GM23338 (cell line): ENCODE measurements around the gene APOBEC3A.

ENCODE experiments used
- TF ChIP-seq, protein P1 (sequence below), 2 experiments: fragments of 200-600 bp in 1 of 2; sonication (generic) in 1 of 2; conservative IDR thresholded peaks; 2 replicates each; pipeline versions ENCODE4 v1.5.1 to v1.6.1; 2016 to 2017; ENCODE audit warnings: antibody characterized with exemption in 2 of 2, low read depth in 2 of 2, mild to moderate bottlenecking in 2 of 2, moderate library complexity in 1 of 2
- TF ChIP-seq, protein P2 (sequence below): fragments of 250-450 bp; sonication (Bioruptor Pico); IDR thresholded peaks from 2 replicates; pipeline ENCODE4 v1.5.0; 2020; ENCODE audit warnings: mild to moderate bottlenecking, moderate library complexity

DNA sequence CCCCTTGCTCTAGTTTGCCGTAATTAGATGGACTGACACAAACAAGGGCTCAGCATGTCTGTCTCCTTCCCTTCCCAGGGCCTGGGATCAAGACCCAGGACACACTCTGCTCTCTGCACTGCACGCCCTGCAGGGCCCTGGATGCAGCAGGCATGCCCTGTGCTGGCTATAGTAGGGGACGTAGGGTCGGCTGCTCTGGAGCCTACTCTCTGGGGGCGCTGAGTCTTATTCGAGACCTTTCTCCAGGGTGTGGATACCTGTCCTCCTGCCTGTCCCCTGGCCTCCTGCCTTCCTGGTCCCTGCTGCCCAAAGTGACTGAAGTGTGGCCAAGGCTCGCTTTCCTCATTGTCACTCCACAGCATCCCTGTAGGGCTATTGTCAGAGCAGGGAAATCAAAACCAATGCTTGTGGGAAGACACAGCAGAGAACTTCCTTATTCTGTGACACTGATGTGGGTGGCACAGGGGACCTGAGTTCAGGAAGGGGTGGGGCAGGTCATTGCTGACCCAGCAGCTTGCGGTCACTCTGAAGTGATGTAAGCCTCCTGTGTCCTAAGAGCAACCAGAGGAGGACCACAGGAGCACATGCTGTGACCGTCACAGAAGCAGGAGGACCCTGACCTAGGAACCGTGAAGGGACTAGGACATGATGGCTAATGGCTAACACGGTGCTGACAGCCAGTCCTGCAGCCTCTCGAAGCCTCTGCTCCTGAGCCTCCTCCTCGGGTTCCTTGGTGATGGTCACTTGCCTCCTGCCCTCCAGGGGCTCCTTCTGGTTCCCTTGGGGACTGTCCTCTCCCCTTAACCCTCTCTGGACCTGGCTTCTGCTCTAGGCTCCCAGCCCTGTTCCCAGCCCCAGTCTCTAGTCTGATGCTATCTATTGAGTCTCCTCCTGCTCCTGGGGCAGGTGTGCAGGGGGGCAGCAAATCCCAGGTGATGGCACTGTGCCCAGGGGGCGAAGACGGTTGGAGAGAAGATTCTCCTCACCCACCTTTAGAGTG is 10.3 kb downstream of the APOBEC3A start:
- TF ChIP-seq, protein P1, sequence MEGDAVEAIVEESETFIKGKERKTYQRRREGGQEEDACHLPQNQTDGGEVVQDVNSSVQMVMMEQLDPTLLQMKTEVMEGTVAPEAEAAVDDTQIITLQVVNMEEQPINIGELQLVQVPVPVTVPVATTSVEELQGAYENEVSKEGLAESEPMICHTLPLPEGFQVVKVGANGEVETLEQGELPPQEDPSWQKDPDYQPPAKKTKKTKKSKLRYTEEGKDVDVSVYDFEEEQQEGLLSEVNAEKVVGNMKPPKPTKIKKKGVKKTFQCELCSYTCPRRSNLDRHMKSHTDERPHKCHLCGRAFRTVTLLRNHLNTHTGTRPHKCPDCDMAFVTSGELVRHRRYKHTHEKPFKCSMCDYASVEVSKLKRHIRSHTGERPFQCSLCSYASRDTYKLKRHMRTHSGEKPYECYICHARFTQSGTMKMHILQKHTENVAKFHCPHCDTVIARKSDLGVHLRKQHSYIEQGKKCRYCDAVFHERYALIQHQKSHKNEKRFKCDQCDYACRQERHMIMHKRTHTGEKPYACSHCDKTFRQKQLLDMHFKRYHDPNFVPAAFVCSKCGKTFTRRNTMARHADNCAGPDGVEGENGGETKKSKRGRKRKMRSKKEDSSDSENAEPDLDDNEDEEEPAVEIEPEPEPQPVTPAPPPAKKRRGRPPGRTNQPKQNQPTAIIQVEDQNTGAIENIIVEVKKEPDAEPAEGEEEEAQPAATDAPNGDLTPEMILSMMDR (conservative IDR thresholded peaks at IDR 0.05; ENCODE audit: low read depth in 2 of 2), result no peak
- TF ChIP-seq, protein P2, sequence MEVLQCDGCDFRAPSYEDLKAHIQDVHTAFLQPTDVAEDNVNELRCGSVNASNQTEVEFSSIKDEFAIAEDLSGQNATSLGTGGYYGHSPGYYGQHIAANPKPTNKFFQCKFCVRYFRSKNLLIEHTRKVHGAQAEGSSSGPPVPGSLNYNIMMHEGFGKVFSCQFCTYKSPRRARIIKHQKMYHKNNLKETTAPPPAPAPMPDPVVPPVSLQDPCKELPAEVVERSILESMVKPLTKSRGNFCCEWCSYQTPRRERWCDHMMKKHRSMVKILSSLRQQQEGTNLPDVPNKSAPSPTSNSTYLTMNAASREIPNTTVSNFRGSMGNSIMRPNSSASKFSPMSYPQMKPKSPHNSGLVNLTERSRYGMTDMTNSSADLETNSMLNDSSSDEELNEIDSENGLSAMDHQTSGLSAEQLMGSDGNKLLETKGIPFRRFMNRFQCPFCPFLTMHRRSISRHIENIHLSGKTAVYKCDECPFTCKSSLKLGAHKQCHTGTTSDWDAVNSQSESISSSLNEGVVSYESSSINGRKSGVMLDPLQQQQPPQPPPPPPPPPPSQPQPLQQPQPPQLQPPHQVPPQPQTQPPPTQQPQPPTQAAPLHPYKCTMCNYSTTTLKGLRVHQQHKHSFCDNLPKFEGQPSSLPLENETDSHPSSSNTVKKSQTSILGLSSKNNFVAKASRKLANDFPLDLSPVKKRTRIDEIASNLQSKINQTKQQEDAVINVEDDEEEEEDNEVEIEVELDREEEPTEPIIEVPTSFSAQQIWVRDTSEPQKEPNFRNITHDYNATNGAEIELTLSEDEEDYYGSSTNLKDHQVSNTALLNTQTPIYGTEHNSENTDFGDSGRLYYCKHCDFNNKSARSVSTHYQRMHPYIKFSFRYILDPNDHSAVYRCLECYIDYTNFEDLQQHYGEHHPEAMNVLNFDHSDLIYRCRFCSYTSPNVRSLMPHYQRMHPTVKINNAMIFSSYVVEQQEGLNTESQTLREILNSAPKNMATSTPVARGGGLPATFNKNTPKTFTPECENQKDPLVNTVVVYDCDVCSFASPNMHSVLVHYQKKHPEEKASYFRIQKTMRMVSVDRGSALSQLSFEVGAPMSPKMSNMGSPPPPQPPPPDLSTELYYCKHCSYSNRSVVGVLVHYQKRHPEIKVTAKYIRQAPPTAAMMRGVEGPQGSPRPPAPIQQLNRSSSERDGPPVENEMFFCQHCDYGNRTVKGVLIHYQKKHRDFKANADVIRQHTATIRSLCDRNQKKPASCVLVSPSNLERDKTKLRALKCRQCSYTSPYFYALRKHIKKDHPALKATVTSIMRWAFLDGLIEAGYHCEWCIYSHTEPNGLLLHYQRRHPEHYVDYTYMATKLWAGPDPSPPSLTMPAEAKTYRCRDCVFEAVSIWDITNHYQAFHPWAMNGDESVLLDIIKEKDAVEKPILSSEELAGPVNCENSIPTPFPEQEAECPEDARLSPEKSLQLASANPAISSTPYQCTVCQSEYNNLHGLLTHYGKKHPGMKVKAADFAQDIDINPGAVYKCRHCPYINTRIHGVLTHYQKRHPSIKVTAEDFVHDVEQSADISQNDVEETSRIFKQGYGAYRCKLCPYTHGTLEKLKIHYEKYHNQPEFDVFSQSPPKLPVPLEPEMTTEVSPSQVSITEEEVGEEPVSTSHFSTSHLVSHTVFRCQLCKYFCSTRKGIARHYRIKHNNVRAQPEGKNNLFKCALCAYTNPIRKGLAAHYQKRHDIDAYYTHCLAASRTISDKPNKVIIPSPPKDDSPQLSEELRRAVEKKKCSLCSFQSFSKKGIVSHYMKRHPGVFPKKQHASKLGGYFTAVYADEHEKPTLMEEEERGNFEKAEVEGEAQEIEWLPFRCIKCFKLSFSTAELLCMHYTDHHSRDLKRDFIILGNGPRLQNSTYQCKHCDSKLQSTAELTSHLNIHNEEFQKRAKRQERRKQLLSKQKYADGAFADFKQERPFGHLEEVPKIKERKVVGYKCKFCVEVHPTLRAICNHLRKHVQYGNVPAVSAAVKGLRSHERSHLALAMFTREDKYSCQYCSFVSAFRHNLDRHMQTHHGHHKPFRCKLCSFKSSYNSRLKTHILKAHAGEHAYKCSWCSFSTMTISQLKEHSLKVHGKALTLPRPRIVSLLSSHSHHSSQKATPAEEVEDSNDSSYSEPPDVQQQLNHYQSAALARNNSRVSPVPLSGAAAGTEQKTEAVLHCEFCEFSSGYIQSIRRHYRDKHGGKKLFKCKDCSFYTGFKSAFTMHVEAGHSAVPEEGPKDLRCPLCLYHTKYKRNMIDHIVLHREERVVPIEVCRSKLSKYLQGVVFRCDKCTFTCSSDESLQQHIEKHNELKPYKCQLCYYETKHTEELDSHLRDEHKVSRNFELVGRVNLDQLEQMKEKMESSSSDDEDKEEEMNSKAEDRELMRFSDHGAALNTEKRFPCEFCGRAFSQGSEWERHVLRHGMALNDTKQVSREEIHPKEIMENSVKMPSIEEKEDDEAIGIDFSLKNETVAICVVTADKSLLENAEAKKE (CRISPR knock-in tag), result no peak
